ENCODE measurements around the gene SCAF11. TPM values are rescaled to one million over a fixed set of nuclear protein-coding genes. Genes with fewer than 3 reads are reported as not detected.

SCAF11 gene
- total RNA-seq, result 117 and 135 TPM in 2 replicates

GRCh38 chr12:45990468-45991283 lies at the start of gene SCAF11:
Gene SCAF11 (minus strand): TSS chr12:45990574. CDS start chr12:45964167, 26,407 bp downstream.

Small RNA genes within 50 kb of the gene (small RNA-seq; reads per million reads assigned to genes)
- not detected for gene RN7SL246P

Data from hair follicle dermal papilla cell (primary cell).